Myocyte (in vitro differentiated cells): ENCODE measurements around the gene NT5DC2. TPM values are rescaled to one million over a fixed set of nuclear protein-coding genes. Genes with fewer than 3 reads are reported as not detected.
A peak's percentile ranks its signal among the peaks of the same experiment; 100 is the strongest.

Source experiments
- DNase-seq: peaks from one replicate; pipeline ENCODE4 v3.0.0-alpha.2; 2012; ENCODE audit warnings: low read depth
- polyA plus RNA-seq: library from polyadenylated mRNA; unstranded; fragments of >200 nt; gene quantifications from one replicate; pipeline ENCODE4 v1.2.1, GENCODE V29; 2012; ENCODE audit warnings: missing spikeins
- total RNA-seq: library from RNA; depleted of rRNA; stranded (reverse); fragments of >200 nt; gene quantifications from 2 replicates; pipeline ENCODE4 v1.2.3, GENCODE V29; 2014

NT5DC2 gene
- 45.0 and 50.3 TPM in 2 replicates for total RNA-seq
- 117 TPM for polyA plus RNA-seq

DNA sequence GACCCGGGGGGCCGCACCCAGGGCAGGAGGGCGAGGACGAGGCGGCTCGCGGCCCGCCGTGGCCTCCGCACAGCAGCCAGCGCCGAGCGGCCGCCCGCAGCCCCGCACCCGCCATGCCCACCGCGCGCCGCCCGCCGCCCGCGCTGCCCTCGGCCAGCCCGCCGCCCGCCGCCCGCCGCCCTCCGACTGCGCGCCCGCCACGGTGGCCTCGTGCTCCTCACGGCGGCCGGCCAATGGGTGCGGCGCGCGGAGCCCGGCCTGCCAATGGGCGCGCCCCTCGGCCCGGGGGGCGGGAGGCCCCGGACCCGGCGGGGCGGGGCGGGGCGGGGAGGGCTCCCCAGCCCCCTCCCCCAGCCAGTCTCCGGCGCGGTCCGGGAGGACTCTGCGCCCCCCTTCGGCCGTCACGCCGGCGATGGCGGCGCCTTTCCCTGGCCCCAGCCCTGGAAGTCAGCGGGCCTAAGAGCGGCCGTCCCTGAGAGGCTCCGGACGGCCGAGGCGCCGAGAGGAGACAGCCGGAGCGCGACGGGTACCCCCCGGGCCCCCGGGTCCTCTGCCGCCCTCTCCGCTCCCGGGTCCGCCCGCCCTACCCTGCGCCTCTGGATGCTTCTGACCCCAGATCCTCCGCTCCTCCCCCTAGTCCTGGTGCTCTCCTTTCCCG lies at the start of gene NT5DC2:
TSS of gene NT5DC2 (minus strand) at position 235 of the 658 bp plus-strand sequence. CDS start at position 115, 120 bp downstream.
- DNase-seq = peak; percentile 79

DNA sequence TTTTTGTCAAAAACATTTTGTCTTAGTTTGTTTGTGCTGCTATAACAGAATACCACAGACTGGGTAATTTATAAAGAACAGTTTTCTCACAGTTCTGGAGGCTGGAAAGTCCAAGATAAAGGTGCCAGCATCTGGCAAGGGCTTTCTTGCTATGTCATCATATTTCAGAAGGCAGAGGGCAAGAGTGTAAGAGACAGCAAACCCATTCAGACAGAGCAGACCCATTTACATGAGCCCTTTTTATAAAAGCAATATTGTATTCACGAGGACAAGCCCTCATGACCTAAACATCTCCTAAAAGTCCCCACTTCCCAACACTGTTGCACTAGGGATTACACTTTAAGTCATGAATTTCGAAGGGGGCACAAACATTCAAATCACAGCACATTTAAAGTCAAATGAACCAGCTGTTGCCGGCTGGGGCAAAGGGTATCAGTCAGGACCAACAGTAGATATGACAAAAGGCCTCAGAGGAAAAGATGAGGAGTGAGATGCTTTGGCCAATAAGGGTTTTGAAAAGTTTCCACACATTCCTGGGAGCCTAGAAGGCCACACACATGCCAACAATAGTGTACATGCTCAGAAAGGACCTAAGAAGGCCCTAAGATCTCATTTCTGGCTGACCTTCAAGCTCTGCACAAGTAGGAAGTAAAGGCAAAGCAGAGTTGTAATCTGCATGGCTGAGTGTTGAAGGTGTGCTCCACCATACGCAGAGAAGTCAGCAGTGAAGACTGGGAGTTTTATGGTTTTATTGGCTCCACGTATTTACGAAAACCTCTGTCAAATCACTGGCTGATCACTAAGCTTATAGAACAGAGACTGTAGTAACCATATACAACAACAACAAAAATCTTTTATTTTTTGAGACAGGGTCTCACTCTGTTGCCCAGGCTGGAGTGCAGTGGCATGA lies 40.7 kb upstream of the NT5DC2 start:
- no peak for DNase-seq

DNA sequence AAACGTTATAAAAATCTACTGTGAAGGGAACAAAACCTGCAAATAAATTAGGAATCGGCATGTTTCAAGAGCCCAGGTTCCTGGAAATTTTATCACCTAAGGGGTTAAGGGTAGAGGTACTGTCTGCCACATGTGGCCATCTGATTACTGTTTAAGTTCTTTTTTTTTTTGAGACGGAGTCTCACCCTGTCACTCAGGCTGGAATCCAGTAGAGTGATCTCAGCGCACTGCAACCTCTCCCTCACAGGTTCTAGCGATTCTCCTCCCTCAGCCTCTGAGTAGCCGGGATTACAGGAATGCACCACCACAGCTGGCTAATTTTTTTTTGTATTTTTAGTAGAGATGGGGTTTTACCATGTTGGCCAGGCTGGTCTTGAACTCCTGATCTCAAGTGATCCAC lies 38.6 kb upstream of the NT5DC2 start:
- no peak for DNase-seq

DNA sequence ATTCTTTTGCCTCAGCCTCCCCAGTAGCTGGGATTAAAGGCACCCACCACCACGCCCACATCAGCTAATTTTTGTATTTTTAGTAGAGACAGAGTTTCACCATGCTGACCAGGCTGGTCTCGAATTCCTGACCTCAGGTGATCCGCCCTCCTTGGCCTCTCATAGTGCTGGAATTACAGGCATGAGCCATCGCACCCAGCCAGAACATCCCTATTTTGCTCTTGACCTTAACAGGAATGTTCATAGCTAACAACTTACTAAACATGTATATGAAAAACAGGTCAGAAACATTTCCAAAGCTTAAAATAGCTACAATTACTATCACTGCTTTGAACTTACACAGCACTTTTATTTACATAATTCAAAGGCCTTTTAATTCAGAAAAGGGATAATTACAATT lies 36.4 kb upstream of the NT5DC2 start:
- no peak for DNase-seq

DNA sequence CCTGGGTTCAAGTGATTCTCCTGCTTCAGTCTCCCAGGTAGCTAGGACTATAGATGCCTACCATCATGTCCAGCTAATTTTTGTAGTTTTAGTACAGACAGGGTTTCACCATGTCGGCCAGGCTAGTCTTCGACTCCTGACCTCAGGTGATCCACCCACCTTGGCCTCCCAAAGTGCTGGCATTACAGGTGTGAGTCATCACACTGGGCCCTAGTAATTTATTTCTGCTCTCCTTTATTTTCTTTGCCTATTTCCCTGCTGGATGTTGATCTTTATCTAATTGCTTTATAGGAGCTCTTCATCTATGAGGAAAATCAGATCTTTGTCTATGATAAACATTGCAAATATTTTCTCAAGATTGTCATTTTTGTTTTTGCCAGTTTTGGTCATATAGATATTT lies 34.4 kb upstream of the NT5DC2 start:
- DNase-seq = no peak

DNA sequence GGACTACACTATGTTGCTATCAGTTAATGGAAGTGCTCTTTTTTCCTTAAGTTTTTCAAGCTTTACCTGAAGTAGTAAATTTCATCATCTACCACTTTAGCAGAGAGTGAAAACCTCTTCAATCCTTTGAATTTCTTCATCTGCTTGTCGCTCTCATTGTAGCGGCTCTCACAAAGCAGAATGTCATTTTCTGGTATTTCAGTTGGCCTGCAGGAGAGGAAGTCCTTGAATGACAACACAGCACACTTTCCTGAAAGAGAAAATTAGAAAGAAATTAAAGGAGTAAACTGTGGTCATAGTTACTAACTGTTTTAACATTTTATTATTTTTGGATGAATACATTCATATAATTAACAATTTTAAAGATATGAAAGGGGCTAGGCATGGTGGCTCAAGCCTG lies 30.3 kb upstream of the NT5DC2 start:
- no peak for DNase-seq

DNA sequence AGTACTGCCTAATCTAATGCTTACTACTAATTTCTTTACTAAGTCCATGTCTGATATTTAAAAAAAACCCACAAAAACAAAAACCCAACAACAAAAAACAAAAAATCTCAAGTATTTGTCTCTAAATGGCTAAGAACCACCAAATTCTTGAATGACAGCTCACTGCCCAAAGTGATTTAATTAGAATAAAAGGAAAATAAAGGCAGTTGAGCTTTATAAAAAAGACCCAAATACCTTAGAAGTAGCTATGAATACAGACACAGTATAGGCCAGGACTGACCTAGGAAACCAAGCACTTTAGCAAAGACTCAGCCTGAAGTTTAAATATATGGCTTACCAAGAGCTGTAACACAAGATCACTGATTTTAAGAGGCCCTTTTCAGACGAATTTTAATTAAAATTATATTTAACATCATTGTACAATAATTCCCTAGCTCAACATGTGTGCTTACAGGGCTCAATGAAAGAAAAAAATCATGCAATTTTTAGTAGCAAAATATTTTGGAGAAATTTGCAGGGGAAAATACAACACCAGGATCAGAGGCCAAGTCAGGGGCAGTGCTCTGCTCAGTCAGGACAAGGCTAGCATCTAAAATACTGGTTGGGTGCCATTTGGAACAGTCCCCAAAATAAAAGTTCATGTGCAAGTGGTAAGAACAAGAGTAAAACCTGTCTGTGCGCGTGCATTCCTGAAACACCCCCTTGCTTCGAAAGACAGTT lies 27.5 kb upstream of the NT5DC2 start:
- no peak for DNase-seq

DNA sequence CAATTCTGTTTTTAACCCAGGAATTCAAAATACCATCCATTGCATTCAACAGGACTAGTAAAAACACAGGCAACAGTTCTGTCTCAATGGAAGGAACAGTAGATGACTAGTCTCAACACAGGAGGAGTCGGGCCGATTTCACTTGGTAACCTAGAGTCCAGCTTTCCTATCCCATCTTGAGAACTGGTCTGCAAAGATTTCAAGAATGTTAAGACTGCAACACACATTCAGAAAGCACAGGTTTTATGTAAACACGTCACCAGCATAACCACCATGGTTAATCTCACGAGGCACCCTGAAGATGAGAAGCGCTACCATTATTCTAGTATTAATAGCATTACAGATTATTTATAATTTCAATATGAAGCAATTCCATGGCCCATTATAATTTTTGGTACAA lies 24.8 kb upstream of the NT5DC2 start:
- no peak for DNase-seq

DNA sequence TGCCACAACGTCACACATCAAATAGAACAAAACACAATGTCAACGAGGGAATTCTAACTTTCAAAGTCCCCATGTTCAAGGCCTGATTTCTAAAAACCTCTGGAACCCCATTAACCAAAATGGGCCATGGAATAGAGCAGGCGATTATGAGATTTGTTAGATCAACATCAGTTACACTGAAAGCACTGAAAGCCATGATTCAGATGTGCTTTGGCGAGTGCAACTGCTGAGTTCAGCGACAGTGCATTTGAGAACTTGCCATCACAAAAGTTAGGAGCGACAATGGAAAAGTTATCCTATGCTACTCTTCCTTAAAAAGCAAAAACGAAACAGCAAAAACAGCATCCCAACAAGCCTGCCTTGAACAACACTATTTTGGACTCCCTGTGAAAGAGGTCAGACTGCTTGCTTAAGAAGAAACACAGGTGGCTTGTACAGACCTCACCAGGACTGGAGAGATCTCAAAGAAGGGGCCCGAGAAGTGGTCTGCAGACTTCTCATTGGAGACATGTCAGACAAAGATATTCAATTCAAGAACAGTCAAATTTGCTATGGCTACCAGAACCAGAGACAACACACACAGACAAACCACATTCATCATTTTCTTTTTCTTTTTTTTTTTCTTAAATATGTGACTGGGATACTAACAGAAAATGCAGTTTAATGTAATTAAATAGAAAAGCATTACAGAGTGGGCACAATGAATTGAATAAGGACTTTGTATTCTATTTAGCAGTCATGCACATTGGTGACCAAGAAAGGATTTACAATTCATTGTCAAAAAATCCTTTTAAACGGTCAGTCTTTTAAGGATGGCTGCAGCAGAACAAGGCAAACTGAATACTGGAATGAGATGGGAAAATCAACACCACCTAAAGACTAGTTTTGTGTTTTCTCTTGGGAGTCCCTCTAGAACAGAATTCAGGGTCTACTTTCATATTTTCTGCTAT lies 23.6 kb upstream of the NT5DC2 start:
- DNase-seq = no peak

DNA sequence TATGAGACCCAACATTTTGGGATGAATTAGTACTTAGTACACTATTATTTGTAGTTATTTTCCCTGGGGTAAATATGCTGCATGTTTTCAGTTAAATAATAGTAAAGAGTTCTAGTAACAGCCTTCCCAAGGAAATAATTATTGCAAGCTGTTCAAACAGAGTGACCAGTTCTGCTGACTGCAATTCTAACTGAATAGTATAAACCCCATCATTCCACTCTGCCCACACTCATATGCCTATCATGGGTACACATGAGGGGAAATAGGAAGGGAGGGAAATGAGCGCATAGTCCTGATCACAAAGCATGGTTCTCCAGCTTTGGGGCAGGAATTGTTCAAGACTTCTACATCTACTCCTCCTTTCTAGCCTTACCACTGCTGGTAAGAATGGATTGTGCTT lies 21.4 kb upstream of the NT5DC2 start:
- no peak for DNase-seq

DNA sequence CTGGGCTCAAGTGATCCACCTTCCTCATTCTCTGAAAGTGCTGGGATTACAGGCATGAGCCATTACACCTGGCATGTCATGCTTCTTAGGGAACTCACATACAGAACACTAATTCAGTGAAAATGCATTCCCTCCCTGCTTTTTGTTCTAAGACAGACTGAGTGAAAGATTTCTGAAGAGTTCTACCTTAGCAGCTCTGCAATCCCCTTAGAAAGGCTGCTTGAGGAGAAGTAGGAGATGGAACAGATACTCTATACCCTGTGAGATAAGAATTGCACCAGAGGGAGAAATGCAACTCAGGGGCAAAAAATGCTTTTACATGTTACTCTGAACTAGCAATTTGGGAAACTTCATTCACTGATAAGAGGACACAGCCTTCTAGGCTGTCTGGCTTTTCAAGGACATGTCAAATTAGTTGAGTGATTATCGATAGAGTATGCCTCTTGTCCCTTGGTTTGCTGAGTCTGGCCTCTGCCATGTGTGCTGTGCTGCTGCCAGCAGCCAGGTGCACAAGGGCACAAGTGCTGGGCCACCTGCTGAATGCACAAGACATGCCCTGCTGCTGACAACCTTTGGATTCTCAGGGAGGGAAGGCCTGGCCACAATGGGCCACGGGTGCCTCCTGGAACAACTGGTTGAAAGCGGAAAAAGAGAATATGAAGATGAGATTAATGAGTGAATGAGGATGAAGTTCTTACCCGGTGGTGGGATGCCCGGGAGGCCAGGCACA lies 20.5 kb upstream of the NT5DC2 start:
- DNase-seq = peak; percentile 53

DNA sequence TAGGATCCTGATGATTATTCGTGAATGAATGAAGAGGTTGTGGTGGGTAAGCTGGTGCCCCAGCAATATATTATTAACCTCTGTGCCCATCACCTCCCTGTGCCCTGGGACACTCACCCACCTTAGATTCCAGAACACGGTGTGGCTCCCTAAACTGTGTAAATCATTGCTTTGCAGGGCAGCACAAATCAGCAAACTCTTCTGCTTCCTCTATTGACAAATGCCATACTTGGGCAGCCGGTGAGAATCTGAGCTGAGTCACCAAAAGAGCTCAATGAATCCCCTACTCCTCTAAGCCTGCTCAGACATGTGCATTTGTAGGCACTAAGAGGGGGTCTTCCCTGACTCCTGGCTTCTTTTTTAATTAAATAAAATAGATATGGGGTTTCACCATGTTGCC lies 18.4 kb upstream of the NT5DC2 start:
- no peak for DNase-seq

DNA sequence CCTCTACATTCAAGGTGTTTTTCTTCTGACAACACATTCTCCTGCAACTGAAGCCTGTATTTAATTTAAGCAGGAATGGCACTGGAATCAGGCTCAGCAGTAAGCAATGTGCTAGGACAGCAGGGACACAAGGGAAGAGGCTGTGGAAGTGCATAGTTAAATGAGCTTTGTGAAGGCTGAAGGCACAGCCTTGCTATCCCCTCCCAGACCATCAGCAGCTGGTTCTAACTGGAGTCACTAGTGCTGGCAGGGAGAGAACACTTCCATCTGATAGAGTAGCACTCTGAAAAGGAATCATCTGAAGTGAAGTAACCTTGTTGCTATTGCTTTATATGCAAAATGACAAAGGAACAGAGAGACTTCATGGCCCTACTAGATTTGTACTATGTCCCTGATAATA lies 17.5 kb upstream of the NT5DC2 start:
- DNase-seq = peak; percentile 56

DNA sequence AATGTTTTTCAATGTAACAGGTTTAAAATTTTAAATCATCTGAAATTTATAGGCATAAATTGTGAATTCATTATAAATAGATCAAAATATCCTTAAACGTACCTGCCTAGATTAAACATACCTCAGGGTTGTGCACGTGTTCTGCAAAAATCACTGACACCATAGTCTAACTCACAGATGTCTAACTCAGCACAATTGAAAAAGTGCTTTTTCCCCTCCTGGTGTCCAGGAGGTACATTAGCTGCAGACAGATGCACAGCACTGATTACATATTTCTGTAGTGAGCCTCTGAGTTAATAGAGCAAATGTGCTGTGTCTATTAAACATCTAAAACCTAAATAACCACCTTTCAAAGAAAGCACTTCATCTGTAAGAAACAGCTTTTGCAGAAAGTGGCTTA lies 13.5 kb upstream of the NT5DC2 start:
- DNase-seq = no peak

DNA sequence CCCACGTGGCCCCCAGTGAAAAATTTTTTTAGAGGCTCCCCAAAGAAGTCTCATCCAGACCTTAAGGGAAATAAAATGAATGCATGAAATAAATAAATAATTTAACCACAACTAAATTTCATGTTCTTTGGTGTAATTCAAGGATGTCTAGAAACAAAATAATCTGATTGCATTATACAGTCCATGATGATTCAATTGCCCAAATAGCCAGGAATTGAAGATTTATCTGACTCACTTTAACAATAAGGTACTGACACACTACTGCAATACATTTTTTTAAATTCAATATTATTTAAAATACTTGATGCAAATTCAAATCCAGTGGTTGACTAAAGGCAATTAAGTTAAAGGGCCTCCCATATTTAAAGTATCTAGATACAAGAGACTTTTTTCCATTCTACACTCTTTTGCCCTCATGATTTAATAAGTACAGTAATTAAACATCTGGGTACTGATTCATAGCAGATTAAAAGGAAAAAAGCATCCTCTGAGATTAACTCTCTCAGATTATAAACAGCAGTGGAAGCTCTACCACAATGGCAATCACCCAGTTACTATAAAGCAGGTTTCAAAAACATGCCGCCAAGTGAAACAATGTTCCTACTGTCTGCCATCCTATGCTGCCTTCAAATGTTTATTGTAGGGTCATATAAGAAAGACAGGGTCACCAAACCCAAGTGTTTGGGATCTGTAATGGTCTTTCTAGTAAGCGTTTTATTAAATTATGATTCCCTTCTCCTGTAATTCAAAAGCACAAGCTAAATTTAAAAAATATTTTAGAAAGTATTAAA lies 12.6 kb upstream of the NT5DC2 start:
- no peak for DNase-seq

DNA sequence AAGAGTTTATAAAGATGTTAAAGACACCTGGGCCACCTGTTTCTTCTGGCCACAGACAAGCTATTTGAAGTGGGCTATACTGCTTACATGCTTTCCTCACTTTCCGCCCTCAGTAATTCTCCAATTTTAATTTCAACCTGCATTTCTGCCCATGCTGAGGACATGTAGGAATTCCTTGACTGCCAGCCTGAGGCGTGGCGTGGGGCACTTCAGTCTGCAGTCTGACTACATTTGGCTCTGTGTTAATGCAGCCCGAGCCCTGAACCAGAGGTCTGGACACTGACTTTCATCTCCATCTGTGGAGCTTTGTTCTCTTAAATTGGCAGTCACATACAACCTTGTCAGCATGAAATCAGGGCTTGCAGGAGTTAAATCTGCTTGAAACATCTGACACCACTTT lies 11.3 kb upstream of the NT5DC2 start:
- peak; percentile 61 for DNase-seq

DNA sequence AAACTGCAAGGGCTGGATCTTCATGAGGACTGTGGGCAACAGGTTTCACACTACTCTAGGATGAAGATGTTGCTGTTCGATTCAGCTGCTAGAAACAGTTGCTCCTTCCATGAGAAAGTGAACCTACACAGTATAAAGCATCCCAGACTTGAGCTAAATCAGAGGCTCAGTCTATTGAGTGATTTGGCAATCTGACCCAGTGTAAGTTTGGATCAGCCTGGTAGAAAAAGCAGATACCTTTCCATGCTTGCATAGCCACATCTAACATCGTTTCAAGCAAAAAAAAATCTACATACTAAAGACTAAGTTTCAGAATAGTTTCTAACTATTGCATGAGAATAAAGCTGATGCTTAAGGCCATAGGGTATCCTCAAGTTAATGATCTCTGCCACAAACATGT lies 7.4 kb upstream of the NT5DC2 start:
- no peak for DNase-seq

DNA sequence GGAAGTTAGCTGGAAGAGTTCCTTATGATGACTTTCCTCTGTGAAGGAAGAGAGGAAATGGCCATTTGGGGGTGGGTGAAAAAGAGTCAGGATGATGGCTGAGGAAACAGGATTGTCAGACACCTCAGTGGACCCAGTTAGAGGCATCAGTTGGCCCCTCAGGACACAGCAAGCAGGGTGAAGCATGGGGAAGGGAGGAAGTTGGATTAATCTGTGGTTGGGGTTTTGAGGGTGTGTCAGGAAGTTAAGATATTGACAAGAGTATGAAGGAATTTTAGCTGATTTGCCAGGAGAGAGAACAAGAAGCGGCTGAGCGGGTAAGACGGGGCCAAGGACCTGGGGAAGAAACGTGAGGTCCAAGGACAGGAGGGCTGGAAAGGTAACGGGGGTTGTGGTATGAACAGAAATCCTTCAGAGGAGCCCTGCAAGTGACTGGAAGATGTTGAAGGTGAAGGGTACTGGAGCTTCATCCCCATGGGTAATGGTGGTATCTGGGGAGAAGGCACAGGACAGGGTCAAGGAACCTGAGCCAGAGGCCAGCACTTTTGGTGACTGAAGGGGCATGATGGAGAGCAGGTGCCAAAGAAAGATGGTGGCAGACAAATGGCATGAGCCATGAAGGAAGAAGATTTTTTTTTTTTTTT lies 5.5 kb upstream of the NT5DC2 start:
- no peak for DNase-seq
